Measurements from ENCODE around the gene STEAP2. TPM values are rescaled to one million over a fixed set of nuclear protein-coding genes. Genes with fewer than 3 reads are reported as not detected.
"Not testable (repeated sequence)": the region's sequence is repeated elsewhere in the genome, so short reads cannot be mapped to it uniquely, and the experiment has no call there.

STEAP2 gene
- total RNA-seq, 1 donor from 2014 or later, result 0.49 TPM

- DNase-seq (ENCODE audit: low spot score), result no peak
- H3K27me3 Mint-ChIP-seq (ENCODE audit: unreplicated experiment), result no peaks in the 10 kb centered on the region
- H3K36me3 Mint-ChIP-seq (ENCODE audit: low read depth, unreplicated experiment), result no peaks in the 10 kb centered on the region
- no peaks in the 10 kb centered on the region for H3K4me1 Mint-ChIP-seq (ENCODE audit: unreplicated experiment)
- no peaks in the 10 kb centered on the region for H3K9me3 Mint-ChIP-seq (ENCODE audit: unreplicated experiment)
- TF ChIP-seq, protein P1, sequence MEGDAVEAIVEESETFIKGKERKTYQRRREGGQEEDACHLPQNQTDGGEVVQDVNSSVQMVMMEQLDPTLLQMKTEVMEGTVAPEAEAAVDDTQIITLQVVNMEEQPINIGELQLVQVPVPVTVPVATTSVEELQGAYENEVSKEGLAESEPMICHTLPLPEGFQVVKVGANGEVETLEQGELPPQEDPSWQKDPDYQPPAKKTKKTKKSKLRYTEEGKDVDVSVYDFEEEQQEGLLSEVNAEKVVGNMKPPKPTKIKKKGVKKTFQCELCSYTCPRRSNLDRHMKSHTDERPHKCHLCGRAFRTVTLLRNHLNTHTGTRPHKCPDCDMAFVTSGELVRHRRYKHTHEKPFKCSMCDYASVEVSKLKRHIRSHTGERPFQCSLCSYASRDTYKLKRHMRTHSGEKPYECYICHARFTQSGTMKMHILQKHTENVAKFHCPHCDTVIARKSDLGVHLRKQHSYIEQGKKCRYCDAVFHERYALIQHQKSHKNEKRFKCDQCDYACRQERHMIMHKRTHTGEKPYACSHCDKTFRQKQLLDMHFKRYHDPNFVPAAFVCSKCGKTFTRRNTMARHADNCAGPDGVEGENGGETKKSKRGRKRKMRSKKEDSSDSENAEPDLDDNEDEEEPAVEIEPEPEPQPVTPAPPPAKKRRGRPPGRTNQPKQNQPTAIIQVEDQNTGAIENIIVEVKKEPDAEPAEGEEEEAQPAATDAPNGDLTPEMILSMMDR (IDR thresholded peaks at IDR 0.05; ENCODE audit: unreplicated experiment), result no peak
- H3K4me3 Mint-ChIP-seq (ENCODE audit: unreplicated experiment), result no peak overlapping the region
- no peak overlapping the region for H3K27ac Mint-ChIP-seq (ENCODE audit: unreplicated experiment)
Observed at GRCh38 chr7:90181485-90181884, 30.1 kb upstream of the STEAP2 start.

DNA sequence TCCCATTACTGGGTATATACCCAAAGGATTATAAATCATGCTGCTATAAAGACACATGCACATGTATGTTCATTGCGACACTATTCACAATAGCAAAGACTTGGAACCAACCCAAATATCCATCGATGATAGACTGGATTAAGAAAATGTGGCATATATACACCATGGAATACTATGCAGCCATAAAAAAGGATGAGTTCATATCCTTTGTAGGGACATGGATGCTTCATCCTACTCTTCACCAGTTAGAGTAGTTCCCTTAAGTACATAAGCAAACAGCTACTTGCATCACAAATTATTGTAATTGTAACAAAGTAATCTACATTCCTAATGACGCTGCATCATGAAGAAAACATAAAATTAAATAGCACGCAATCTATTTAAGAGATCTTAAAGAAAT is 25.2 kb upstream of the STEAP2 start:
- not testable (repeated sequence) for H3K9me3 Mint-ChIP-seq (ENCODE audit: unreplicated experiment); H3K27ac Mint-ChIP-seq (ENCODE audit: unreplicated experiment)

DNA sequence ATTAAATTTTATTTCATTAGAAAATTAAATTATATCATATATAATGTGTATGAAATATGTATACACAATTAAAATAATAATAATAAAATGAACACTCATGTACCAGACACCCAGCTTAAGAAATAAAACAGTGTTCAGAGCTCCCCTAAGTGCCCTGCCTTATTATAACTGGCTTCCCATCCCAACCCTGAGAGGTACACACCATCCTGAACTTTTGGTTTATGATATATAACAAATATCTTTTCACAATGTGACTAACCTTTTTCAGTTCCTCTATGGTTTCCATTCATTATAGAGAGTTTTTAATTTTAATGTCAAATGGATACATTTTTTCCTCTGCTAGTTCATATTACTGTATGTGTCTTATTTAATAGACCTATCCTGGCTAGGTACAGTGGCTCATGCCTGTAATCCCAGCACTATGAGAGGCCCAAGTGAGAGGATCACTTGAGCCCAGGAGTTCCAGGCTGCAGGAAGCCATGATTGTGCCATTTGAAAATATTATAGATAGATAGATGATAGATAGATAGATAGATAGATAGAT is 24.0 kb upstream of the STEAP2 start:
- Mint-ChIP-seq H3K36me3 (ENCODE audit: low read depth, unreplicated experiment) (no peaks in the 10 kb centered on the region), H3K4me3 (ENCODE audit: unreplicated experiment) (no peak overlapping the region), H3K27me3 (ENCODE audit: unreplicated experiment) (peaks cover 2% of the 10 kb centered on the region), H3K27ac (ENCODE audit: unreplicated experiment) (no peak overlapping the region), H3K4me1 (ENCODE audit: unreplicated experiment) (no peaks in the 10 kb centered on the region), H3K9me3 (ENCODE audit: unreplicated experiment) (no peaks in the 10 kb centered on the region)
- DNase-seq (ENCODE audit: low spot score), result no peak
- TF ChIP-seq, protein P1 (IDR thresholded peaks at IDR 0.05; ENCODE audit: unreplicated experiment), result no peak

More for the DNA sequence above, 25.2 kb upstream of the STEAP2 start:
- not testable (repeated sequence) for H3K4me1 Mint-ChIP-seq (ENCODE audit: unreplicated experiment); H3K36me3 Mint-ChIP-seq (ENCODE audit: low read depth, unreplicated experiment); H3K4me3 Mint-ChIP-seq (ENCODE audit: unreplicated experiment); DNase-seq (ENCODE audit: low spot score); H3K27me3 Mint-ChIP-seq (ENCODE audit: unreplicated experiment)

GRCh38 chr7:90188281-90188680 is 23.3 kb upstream of the STEAP2 start:
- Mint-ChIP-seq H3K27ac (ENCODE audit: unreplicated experiment) (no peak overlapping the region), H3K4me3 (ENCODE audit: unreplicated experiment) (no peak overlapping the region), H3K4me1 (ENCODE audit: unreplicated experiment) (no peaks in the 10 kb centered on the region), H3K27me3 (ENCODE audit: unreplicated experiment) (peaks cover 2% of the 10 kb centered on the region), H3K9me3 (ENCODE audit: unreplicated experiment) (no peaks in the 10 kb centered on the region), H3K36me3 (ENCODE audit: low read depth, unreplicated experiment) (no peaks in the 10 kb centered on the region)
- no peak for DNase-seq (ENCODE audit: low spot score)
- TF ChIP-seq, protein P1 (IDR thresholded peaks at IDR 0.05; ENCODE audit: unreplicated experiment), result no peak

- Mint-ChIP-seq H3K27ac (ENCODE audit: unreplicated experiment) (no peak overlapping the region), H3K9me3 (ENCODE audit: unreplicated experiment) (no peaks in the 10 kb centered on the region), H3K4me1 (ENCODE audit: unreplicated experiment) (no peaks in the 10 kb centered on the region), H3K27me3 (ENCODE audit: unreplicated experiment) (peaks cover 2% of the 10 kb centered on the region), H3K4me3 (ENCODE audit: unreplicated experiment) (no peak overlapping the region), H3K36me3 (ENCODE audit: low read depth, unreplicated experiment) (no peaks in the 10 kb centered on the region)
- no peak for DNase-seq (ENCODE audit: low spot score)
- TF ChIP-seq, protein P1 (IDR thresholded peaks at IDR 0.05; ENCODE audit: unreplicated experiment), result no peak
Observed at GRCh38 chr7:90190995-90191394, 20.5 kb upstream of the STEAP2 start.

All from endothelial cell (in vitro differentiated cells).